Cardiac fibroblast (primary cell): ENCODE results near the gene STX16.

ENCODE experiments used
- DNase-seq, 2 donors: peaks; one replicate each; pipeline versions ENCODE4 v3.0.0 to v3.0.0-alpha.2; 2010; ENCODE audit warnings: low read depth in 2 of 2
- H3K4me3 ChIP-seq, 2 donors: replicated peaks in 1 of 2; 1 replicate in 1 of 2; 2 replicates in 1 of 2; pipeline ENCODE4 v1.5.1; 2011; ENCODE audit warnings: low read depth in 2 of 2, low read length in 2 of 2, mild to moderate bottlenecking in 2 of 2, moderate library complexity in 1 of 2
- CTCF ChIP-seq: IDR thresholded peaks from one replicate; pipeline ENCODE4 v1.5.1; 2011; ENCODE audit warnings: low read depth, mild to moderate bottlenecking, low read length, inconsistent platforms

Gene STX16

GRCh38 chr20:58697867-58698703 lies 47.0 kb downstream of the STX16 start:
- no peak for DNase-seq
- TF ChIP-seq CTCF, result no peak
- no peak overlapping the region for H3K4me3 ChIP-seq

- DNase-seq, result no peak
Observed at GRCh38 chr20:58698741-58699622, 47.9 kb downstream of the STX16 start.

GRCh38 chr20:58699623-58700107 lies 48.6 kb downstream of the STX16 start:
- no peak for TF ChIP-seq CTCF
- DNase-seq, result no peak
- H3K4me3 ChIP-seq, result no peak overlapping the region

More at GRCh38 chr20:58698741-58699622, 47.9 kb downstream of the STX16 start:
- no peak overlapping the region for H3K4me3 ChIP-seq
- TF ChIP-seq CTCF, result no peak

- no peak for DNase-seq
- no peak for TF ChIP-seq CTCF
- no peak overlapping the region for H3K4me3 ChIP-seq
Observed at GRCh38 chr20:58700121-58700821, 49.2 kb downstream of the STX16 start.

- H3K4me3 ChIP-seq, result no peak overlapping the region
- no peak for TF ChIP-seq CTCF
- DNase-seq, result no peak
Observed at GRCh38 chr20:58700823-58701222, 49.7 kb downstream of the STX16 start.

GRCh38 chr20:58701431-58702160 lies 50.5 kb downstream of the STX16 start:
- no peak for DNase-seq
- H3K4me3 ChIP-seq, result no peak overlapping the region
- no peak for TF ChIP-seq CTCF
